B cell (primary cell): ENCODE results near the gene CACNA1G. TPM values are rescaled to one million over a fixed set of nuclear protein-coding genes. Genes with fewer than 3 reads are reported as not detected.

Experiments used
- ATAC-seq: fragments of 200-7000 bp; cut with Tn5 transposase; one replicate; pipeline ENCODE4 v1.10.0; 2021; ENCODE audit warnings: low read depth, mild to moderate bottlenecking, moderate number of reproducible peaks, moderate library complexity
- CTCF ChIA-PET: fragments of 350-600 bp; sonication (Branson Sonifier 250); formaldehyde crosslinking; loops from one replicate; lab custom pipeline; 2021; ENCODE audit warnings: antibody characterized with exemption, inconsistent platforms; lab: Charles Lee
- POLR2A ChIA-PET: fragments of 350-600 bp; sonication (Branson Sonifier 250); formaldehyde crosslinking; loops from one replicate; lab custom pipeline; 2021; ENCODE audit warnings: antibody characterized with exemption; lab: Charles Lee
- DNase-seq: peaks from one replicate; pipeline ENCODE4 v3.0.0; 2013
- H2AFZ ChIP-seq: 2 replicates; pipeline ENCODE4 v1.6.1; 2012; ENCODE audit warnings: mild to moderate bottlenecking, low read depth, low read length; ENCODE audit not compliant: insufficient read depth, poor library complexity, severe bottlenecking
- H3K27ac ChIP-seq, 2 donors: 1 replicate in 1 of 2; 2 replicates in 1 of 2; pipeline ENCODE4 v1.5.1; 2012 to 2013; ENCODE audit warnings: low read length in 2 of 2, mild to moderate bottlenecking in 2 of 2, moderate library complexity in 1 of 2
- H3K27me3 ChIP-seq, 4 experiments: fragments of 200-600 bp in 1 of 4; sonication (generic) in 1 of 4; replicated peaks in 1 of 4; 1 replicate in 2 of 4; 2 replicates in 2 of 4; pipeline versions ENCODE4 v1.6.1 to v1.7.0; 2013 to 2016; ENCODE audit warnings: low read length in 3 of 4, mild to moderate bottlenecking in 2 of 4, mixed read lengths in 1 of 4, moderate library complexity in 1 of 4; ENCODE audit not compliant: insufficient read depth in 4 of 4, control insufficient read depth in 3 of 4; ENCODE audit errors: control extremely low read depth in 1 of 4
- H3K36me3 ChIP-seq, 2 experiments: replicated peaks in 1 of 2; 1 replicate in 1 of 2; 2 replicates in 1 of 2; pipeline versions ENCODE4 v1.6.1 to v1.7.1; 2013; ENCODE audit warnings: low read length in 1 of 2; ENCODE audit not compliant: insufficient read depth in 2 of 2, control insufficient read depth in 1 of 2; ENCODE audit errors: control extremely low read depth in 1 of 2, extremely low read depth in 1 of 2
- H3K4me1 ChIP-seq, 2 donors: fragments of 200-600 bp in 1 of 2; sonication (generic) in 1 of 2; 1 replicate in 1 of 2; 2 replicates in 1 of 2; pipeline versions ENCODE4 v1.5.1 to v1.6.1; 2013 to 2017; ENCODE audit warnings: low read length in 2 of 2; ENCODE audit not compliant: control insufficient read depth in 2 of 2, insufficient read depth in 2 of 2
- H3K4me2 ChIP-seq: replicated peaks from 2 replicates; pipeline ENCODE3; 2012; ENCODE audit warnings: mild to moderate bottlenecking, low read depth, low read length; ENCODE audit not compliant: poor library complexity, severe bottlenecking
- H3K4me3 ChIP-seq, 5 experiments: fragments of 200-600 bp in 1 of 5; sonication (generic) in 1 of 5; 1 replicate in 3 of 5; 2 replicates in 2 of 5; pipeline versions ENCODE4 v1.5.1 to v1.7.0; 2011 to 2016; ENCODE audit warnings: low read length in 4 of 5, mild to moderate bottlenecking in 4 of 5, low read depth in 2 of 5, control low read depth in 1 of 5, moderate library complexity in 1 of 5; ENCODE audit not compliant: insufficient read depth in 1 of 5; ENCODE audit errors: control extremely low read depth in 1 of 5, extremely low read depth in 1 of 5
- H3K79me2 ChIP-seq: fragments of 200-600 bp; sonication (generic); one replicate; pipeline ENCODE4 v1.6.0; 2016; ENCODE audit warnings: low read length; ENCODE audit not compliant: control insufficient read depth, insufficient read depth
- H3K9ac ChIP-seq: fragments of 200-600 bp; sonication (generic); 2 replicates; pipeline ENCODE4 v1.6.1; 2017; ENCODE audit warnings: mild to moderate bottlenecking, low read length, moderate library complexity
- H3K9me3 ChIP-seq, 3 donors: one replicate each; pipeline versions ENCODE4 v1.6.1 to v1.7.1; 2013; ENCODE audit warnings: low read length in 2 of 3; ENCODE audit not compliant: control insufficient read depth in 2 of 3, insufficient read depth in 1 of 3; ENCODE audit errors: control extremely low read depth in 1 of 3
- H4K20me1 ChIP-seq: 2 replicates; pipeline ENCODE4 v1.6.0; 2012; ENCODE audit warnings: mild to moderate bottlenecking, low read length; ENCODE audit not compliant: insufficient read depth, control insufficient read depth, poor library complexity, severe bottlenecking
- H3K27ac Mint-ChIP-seq: one replicate; pipeline ENCODE4 v1.8.0; 2021; ENCODE audit warnings: mixed read lengths
- H3K27me3 Mint-ChIP-seq: one replicate; pipeline ENCODE4 v1.8.0; 2021; ENCODE audit warnings: mixed read lengths
- H3K4me1 Mint-ChIP-seq: one replicate; pipeline ENCODE4 v1.8.0; 2021; ENCODE audit warnings: mixed read lengths
- H3K4me3 Mint-ChIP-seq: one replicate; pipeline ENCODE4 v1.8.0; 2021; ENCODE audit warnings: mixed read lengths
- H3K9me3 Mint-ChIP-seq: one replicate; pipeline ENCODE4 v1.8.0; 2022; ENCODE audit warnings: mixed read lengths; ENCODE audit not compliant: insufficient read depth
- CTCF ChIP-seq: fragments of 200-600 bp; IDR thresholded peaks from one replicate; pipeline ENCODE4 v1.8.0; 2022; ENCODE audit warnings: antibody characterized with exemption, mild to moderate bottlenecking
- EZH2 ChIP-seq: IDR thresholded peaks from 2 replicates; pipeline ENCODE4 v1.6.1; 2012; ENCODE audit warnings: borderline replicate concordance, low read depth, mild to moderate bottlenecking, moderate library complexity, low read length; ENCODE audit not compliant: insufficient read depth, poor library complexity, severe bottlenecking
- whole genome bisulfite sequencing: methylation state at CpG from one replicate; pipeline ENCODE4 v1.1.5; 2013; ENCODE audit warnings: missing lambda C conversion rate; ENCODE audit not compliant: insufficient coverage; 5-methylcytosine and 5-hydroxymethylcytosine counted together
- intact Hi-C: fragments of 100-400 bp; cut with micrococcal nuclease; formaldehyde crosslinking; loops from one replicate; pipeline ENCODE4 v1.10.0; 2022
- polyA plus RNA-seq: library from polyadenylated mRNA; depleted of rRNA; stranded (reverse); fragments of >200 nt; gene quantifications from 2 replicates; pipeline ENCODE4 v1.2.3, GENCODE V29; 2012
- total RNA-seq, 2 donors: library from RNA; stranded (reverse); fragments of 120-200 nt in 1 of 2; gene quantifications; 1 replicate in 1 of 2; 2 replicates in 1 of 2; pipeline versions ENCODE4 v1.2.3 to v1.2.4, GENCODE V29; 2013 to 2022

CACNA1G gene
- total and polyA plus RNA-seq, 2 donors (not counting 1 experiment from before 2014, with no cell fraction given) = 0.12 TPM; not detected in 1

GRCh38 chr17:50532452-50533024 is 28.0 kb upstream of the CACNA1G start, which contains the start of gene EPN3:
EPN3 (plus strand) TSS chr17:50532735; CDS start chr17:50536557, 3,822 bp downstream.
- Histone ChIP-seq H3K9me3 (peaks cover 0 to 4% (median 0%) of the 10 kb centered on the region in 3 donors), H3K79me2 (no peaks in the 10 kb centered on the region), H3K36me3 (no peaks in the 10 kb centered on the region), H3K4me3 (no peak within 1 kb of the TSS), H2AFZ (peak within 1 kb of the TSS; percentile 16), H3K4me2 (peak within 1 kb of the TSS; percentile 33), H4K20me1 (no peaks in the 10 kb centered on the region), H3K4me1 (peaks cover 12 to 15% of the 10 kb centered on the region in 2 donors), H3K9ac (no peak within 1 kb of the TSS), H3K27me3 (peaks cover 0 to 64% (median 30%) of the 10 kb centered on the region in 4 experiments), H3K27ac (no peak within 1 kb of the TSS)
- 1% methylated on average over 16 of the region's 21 CpGs for WGBS
- no peak within 1 kb of the TSS for H3K27ac Mint-ChIP-seq
- H3K4me1 Mint-ChIP-seq = peaks cover 9% of the 10 kb centered on the region
- intact Hi-C loops = no loop called here
- ChIA-PET POLR2A (no interaction called here), CTCF (no interaction called here)
- H3K4me3 Mint-ChIP-seq = no peak within 1 kb of the TSS
- ATAC-seq (no peak), DNase-seq (no peak)
- no peak for TF ChIP-seq EZH2
- TF ChIP-seq CTCF = no peak
- peaks cover 72% of the 10 kb centered on the region for H3K27me3 Mint-ChIP-seq
- no peaks in the 10 kb centered on the region for H3K9me3 Mint-ChIP-seq

- peaks cover 9% of the 10 kb centered on the region for H3K4me1 Mint-ChIP-seq
- no peak overlapping the region for H3K9ac ChIP-seq
- peak overlapping the region; percentile 16 for H2AFZ ChIP-seq
- no peaks in the 10 kb centered on the region for H4K20me1 ChIP-seq
- TF ChIP-seq EZH2 (no peak), CTCF (no peak)
- POLR2A ChIA-PET = no interaction called here
- no peaks in the 10 kb centered on the region for H3K36me3 ChIP-seq
- H3K4me3 Mint-ChIP-seq = no peak overlapping the region
- H3K27me3 ChIP-seq = peaks cover 0 to 61% (median 28%) of the 10 kb centered on the region in 4 experiments
- H3K9me3 ChIP-seq = peaks cover 0 to 4% (median 0%) of the 10 kb centered on the region in 3 donors
- no peaks in the 10 kb centered on the region for H3K9me3 Mint-ChIP-seq
- H3K4me2 ChIP-seq = no peak overlapping the region
- H3K4me1 ChIP-seq = peaks cover 12 to 15% of the 10 kb centered on the region in 2 donors
- intact Hi-C loops = no loop called here
- WGBS = 17% methylated on average over 4 of the region's 5 CpGs
- H3K79me2 ChIP-seq = no peaks in the 10 kb centered on the region
- DNase-seq (no peak), ATAC-seq (no peak)
- H3K4me3 ChIP-seq = no peak overlapping the region
- H3K27me3 Mint-ChIP-seq = peaks cover 72% of the 10 kb centered on the region
- H3K27ac Mint-ChIP-seq = no peak overlapping the region
- H3K27ac ChIP-seq = no peak overlapping the region
- CTCF ChIA-PET = no interaction called here
These were observed 27.3 kb upstream of the CACNA1G start for GRCh38 chr17:50533185-50533584.
